ENCODE data around the gene ARHGAP26.

Gene ARHGAP26

GRCh38 chr5:143220748-143221251 is 450.6 kb downstream of the ARHGAP26 start:
- TF ChIP-seq TAF1 (IDR thresholded peaks at IDR 0.05; ENCODE audit: borderline replicate concordance, insufficient read depth, low read length) (no peak), POLR2AphosphoS5 (IDR thresholded peaks at IDR 0.05; ENCODE audit: low read depth, low read length) (no peak), FOXP2 (optimal IDR thresholded peaks at IDR 0.05; ENCODE audit: borderline replicate concordance, extremely low read depth, extremely low read length, insufficient read depth) (no peak), SIN3A (IDR thresholded peaks at IDR 0.05; ENCODE audit: borderline replicate concordance, insufficient read depth, low read length) (no peak), REST (IDR thresholded peaks at IDR 0.05; ENCODE audit: insufficient read depth in 1 of 2, low read depth in 2 of 2, low read length in 2 of 2) (no peak)

- no peak for TF ChIP-seq REST (IDR thresholded peaks at IDR 0.05; ENCODE audit: insufficient read depth in 1 of 2, low read depth in 2 of 2, low read length in 2 of 2)
- no peak for TF ChIP-seq TAF1 (IDR thresholded peaks at IDR 0.05; ENCODE audit: borderline replicate concordance, insufficient read depth, low read length)
- TF ChIP-seq SIN3A (IDR thresholded peaks at IDR 0.05; ENCODE audit: borderline replicate concordance, insufficient read depth, low read length) = peak; percentile 64; the same call in 1 of the 2 replicates
- TF ChIP-seq POLR2AphosphoS5 (IDR thresholded peaks at IDR 0.05; ENCODE audit: low read depth, low read length) = no peak
- peak; percentile 42 for TF ChIP-seq FOXP2 (optimal IDR thresholded peaks at IDR 0.05; ENCODE audit: borderline replicate concordance, extremely low read depth, extremely low read length, insufficient read depth)
These were observed 452.4 kb downstream of the ARHGAP26 start for GRCh38 chr5:143222287-143223231.

- TF ChIP-seq FOXP2 (optimal IDR thresholded peaks at IDR 0.05; ENCODE audit: borderline replicate concordance, extremely low read depth, extremely low read length, insufficient read depth) (no peak), POLR2AphosphoS5 (IDR thresholded peaks at IDR 0.05; ENCODE audit: low read depth, low read length) (no peak), TAF1 (IDR thresholded peaks at IDR 0.05; ENCODE audit: borderline replicate concordance, insufficient read depth, low read length) (no peak), SIN3A (IDR thresholded peaks at IDR 0.05; ENCODE audit: borderline replicate concordance, insufficient read depth, low read length) (no peak), REST (IDR thresholded peaks at IDR 0.05; ENCODE audit: insufficient read depth in 1 of 2, low read depth in 2 of 2, low read length in 2 of 2) (no peak)
These were observed 454.5 kb downstream of the ARHGAP26 start for GRCh38 chr5:143224672-143225071.

- no peak for TF ChIP-seq REST (IDR thresholded peaks at IDR 0.05; ENCODE audit: insufficient read depth in 1 of 2, low read depth in 2 of 2, low read length in 2 of 2)
- TF ChIP-seq POLR2AphosphoS5 (IDR thresholded peaks at IDR 0.05; ENCODE audit: low read depth, low read length) = no peak
- no peak for TF ChIP-seq FOXP2 (optimal IDR thresholded peaks at IDR 0.05; ENCODE audit: borderline replicate concordance, extremely low read depth, extremely low read length, insufficient read depth)
- TF ChIP-seq TAF1 (IDR thresholded peaks at IDR 0.05; ENCODE audit: borderline replicate concordance, insufficient read depth, low read length) = no peak
- no peak for TF ChIP-seq SIN3A (IDR thresholded peaks at IDR 0.05; ENCODE audit: borderline replicate concordance, insufficient read depth, low read length)
These were observed 455.3 kb downstream of the ARHGAP26 start for GRCh38 chr5:143225511-143225910.

Measured in PFSK-1 (cell line).